ENCODE data around the gene ANO4.
"Not testable (repeated sequence)": the region's sequence is repeated elsewhere in the genome, so short reads cannot be mapped to it uniquely, and the experiment has no call there.

Gene ANO4

DNA sequence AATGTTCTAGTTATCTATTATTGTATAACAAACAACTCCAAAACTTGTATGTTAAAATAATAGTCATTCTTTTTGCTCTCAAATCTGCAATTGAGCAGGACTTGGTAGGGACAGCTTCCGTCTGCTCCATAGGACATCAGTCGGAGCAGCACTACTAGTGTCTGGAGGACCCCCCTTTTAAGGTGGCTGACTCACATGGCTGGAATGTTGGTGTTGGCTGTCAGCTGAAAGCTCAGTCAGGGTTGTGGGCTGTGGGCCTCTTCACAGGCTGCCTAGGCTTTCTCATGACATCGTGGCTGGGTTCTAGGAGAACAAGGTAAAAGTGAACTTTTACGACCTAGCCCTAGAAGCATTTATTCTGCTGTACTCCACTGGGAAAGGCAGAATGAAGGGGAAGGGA is 160.6 kb downstream of the ANO4 start:
- no peak for DNase-seq

DNA sequence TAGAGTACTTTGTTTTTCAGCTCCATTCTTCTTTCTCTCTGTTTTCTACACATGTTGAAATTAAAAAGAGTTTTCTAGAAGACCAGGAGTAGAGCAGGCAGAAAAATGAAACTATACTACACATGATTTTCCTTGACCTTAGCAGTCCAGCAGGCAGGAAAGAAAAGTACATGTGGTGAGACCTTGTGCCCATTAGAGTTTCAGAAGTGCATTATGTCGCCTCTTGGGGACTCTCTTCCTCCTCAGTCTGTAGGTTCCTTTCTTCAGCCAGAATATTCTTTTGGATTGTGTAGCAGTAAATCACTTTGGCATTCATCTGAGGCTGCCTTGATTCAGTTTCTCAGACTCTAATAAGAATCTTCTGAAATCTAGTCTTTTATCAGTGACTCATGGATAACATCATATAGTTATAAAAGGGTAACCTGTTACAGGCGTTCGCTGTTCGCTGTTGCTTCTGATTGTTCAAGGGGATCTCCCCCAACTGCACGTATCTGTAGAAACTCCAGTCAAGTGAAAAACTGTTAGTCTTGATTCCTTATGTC is 161.8 kb downstream of the ANO4 start:
- no peak for DNase-seq

DNA sequence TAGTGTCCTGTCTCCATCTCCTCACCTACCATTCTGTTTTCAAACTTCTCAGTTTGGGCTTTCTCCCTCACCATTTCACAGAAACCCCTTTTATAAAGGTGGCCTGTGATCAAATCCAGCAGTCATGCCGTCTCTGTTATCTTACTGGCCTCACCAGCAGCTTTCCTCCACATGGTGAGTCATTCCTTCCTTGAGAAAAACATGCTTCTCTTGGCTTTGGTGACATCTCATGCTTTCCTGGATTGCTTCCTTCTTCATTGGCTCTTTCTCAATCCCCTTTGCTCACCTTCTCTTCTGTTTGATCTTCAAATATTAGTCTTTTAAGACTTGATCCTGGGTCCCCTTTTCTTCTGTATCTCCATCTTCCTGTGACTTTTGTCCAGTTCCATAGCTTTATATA is 164.9 kb downstream of the ANO4 start:
- DNase-seq, result no peak

DNA sequence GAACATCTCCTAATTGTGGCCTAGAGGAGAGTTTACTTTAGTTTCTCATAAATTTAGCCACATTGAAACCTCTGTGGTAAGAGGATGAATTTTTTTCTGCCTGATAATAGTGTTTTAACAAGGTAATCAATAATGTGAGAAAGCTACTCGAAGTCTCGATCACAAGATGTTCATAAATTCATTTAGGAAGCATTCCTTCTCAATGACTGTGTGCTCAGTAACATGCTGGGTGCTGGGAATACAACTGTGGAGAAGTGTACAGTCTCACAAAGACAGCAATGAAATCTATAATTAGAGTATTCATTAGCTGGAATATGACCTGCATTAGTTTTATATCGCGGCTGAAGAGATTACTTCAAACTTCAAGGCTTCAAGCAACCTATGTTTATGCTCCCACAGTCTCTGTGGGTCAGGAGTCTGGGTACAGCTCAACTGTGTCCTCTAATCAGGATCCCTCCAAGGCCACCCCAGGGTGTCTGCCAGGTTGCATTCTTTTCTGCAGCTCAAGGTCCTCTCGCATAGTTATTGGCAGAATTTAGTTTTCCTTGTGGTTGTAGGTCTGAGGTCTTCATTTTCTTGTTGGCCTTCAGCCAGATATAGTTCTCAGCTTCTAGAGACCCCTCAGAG is 167.6 kb downstream of the ANO4 start:
- no peak for DNase-seq

DNA sequence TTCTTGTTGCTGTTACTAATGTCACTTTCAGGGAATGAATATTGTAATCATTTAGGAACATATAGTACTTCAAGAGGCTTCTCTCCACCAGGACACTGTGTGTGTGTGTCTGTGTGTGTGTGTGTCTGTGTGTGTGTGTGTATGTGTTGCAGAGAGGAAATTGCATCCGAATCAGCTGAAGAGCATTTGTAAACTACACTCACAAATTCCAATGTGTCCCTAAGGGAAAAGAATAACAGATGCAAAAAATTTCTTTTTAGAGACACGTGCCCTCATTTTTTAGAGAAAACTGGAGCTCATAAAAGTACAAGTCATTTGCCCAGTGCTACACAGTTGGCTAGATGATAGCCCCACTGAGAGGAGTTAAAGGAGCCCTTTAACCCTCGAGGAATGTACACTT is 168.8 kb downstream of the ANO4 start:
- DNase-seq, result no peak

DNA sequence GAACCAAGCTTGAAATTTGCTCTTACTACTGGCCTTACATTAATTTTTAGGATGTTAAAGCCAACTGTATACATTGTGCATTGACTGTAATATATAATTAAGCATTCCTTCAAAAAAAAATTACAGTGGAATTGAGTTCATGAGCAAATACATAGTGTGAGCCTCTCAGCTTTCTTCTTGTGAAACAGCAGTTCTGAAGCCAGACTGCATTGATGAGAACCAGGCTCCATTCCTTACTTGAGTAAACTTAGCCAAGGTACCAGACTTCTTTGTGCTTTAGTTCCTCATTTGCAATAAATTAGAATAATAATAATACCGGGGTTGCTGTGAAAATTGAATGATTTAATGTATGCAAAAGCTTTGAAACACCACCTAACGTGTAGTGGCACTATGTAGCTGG is 169.5 kb downstream of the ANO4 start:
- no peak for DNase-seq

DNA sequence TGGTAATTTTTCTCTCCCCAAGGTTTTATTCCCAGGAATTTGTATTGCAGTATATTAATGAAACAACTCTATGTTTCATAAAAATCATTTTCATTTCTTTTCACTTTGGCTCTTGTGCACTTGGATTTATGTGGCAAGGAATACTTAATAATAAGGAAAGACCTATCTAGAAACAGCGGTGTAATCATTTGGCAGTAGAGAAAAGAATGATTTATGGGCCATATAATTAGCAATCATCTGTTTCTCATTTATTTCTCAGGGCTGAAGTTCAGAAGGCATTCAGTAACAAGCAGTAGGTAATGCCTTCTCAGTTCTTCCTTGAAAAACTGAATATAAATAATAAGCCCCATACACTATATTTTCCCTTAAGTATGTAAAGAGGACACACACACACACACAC is 172.6 kb downstream of the ANO4 start:
- DNase-seq, result no peak

DNA sequence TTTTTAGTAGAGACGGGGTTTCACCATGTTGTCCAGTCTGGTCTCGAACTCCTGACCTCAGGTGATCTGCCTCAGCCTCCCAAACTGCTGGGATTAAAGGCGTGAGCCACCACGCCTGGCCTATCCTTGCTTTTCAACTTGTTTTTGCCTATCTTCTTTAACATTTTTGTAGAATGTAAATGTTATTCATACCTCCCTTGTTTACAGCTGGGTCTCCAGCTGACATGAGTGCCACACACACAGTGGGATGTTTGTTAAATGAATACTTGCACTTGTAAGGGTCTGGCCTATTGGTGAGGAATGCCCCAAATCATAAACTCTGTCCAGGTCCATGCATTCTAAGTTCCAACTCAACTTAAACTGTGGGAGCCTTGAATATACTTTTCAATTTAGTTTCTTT is 176.3 kb downstream of the ANO4 start:
- DNase-seq, result no peak

DNA sequence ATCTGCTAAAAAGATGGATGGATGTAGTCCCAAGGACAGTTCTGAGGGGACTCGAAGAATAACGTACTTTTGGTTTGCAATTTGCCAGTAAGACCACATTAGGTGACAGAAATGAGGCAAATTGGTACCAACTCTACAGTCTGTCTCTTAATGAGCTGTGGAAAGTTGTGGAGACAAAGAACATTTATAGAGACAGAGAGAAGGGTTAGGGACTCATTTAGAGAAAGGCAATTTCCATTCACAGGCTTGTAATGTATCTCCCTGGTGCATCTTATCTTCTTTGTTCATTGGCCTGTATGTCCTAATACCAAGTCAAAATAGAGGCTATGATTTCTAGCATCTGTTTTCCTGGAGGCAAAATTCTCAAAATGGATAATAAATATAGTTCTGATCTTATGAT is 177.5 kb downstream of the ANO4 start:
- DNase-seq, result no peak

DNA sequence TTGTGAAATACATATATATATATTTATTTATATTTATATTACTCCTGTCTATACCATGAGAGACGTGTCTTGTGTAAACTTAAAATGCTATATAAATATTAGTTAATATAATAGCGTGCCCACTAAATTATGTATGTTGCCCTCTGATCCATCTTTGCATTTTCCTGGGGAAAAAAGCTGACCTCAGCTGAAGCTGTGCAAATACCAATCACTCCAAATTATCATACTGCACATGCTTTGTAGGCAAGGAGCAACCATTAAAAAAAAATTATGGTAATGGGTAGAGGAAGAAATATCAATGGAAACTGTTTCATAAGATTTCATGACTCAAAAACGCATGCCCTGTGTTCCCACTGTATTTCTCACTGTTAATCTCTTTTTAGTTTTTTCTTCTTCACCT is 179.8 kb downstream of the ANO4 start:
- DNase-seq, result no peak

DNA sequence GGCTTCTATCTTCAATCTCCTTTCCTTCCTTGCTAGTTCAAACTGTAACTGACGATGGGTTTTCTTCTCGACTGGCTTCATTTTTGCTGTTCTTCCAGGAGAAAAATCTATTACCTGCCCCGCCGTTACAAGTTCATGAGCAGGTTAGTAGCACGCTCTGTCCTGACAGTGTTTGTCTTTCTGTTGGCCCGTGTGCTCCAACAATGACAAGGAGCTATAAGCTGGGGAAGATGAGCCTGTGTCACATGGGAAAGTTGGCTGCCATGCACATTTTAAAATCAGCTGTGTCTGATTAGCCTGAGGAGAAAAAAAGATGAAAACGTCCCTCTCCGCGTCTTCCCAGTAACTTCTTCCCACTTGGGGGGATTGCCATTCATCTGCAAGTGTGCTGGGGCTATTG is 180.2 kb downstream of the ANO4 start:
- DNase-seq, result no peak

DNA sequence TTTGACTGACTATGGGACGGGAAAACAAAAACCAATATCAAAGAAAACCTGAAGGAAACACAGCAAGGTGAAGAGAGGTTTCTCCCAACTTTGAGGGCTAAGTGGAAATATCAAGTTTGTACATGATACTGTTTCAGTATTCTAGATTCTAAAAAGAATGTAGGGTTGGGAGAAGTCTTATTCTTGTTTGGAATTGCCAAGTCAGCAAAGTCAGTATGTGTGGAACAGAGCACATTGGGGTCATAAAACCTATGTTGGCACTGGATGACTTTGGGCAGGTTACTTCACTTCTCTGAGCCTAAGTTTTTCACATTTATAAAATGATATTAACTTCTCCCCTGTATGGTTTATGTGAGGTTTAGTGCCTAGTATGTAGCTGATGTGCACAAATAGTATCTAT is 182.2 kb downstream of the ANO4 start:
- DNase-seq, result no peak

DNA sequence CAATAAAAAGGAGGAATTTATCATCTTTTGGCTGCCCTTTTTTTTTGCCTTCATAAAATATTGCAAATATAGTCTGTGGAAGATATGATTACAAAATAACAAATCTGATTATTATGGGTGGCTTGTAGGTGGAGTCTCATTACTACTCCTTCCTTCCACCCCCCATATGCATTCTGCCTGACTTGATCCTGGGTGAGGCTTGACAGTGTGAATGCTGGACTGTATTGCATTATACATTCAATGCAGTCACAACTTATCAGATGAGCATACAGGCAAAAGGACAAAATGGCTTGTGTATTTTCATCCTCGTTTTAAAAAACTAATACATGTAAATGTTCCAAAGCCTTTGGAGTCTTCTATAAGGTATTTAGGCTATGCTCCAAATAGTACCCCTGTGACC is 186.3 kb downstream of the ANO4 start:
- no peak for DNase-seq

DNA sequence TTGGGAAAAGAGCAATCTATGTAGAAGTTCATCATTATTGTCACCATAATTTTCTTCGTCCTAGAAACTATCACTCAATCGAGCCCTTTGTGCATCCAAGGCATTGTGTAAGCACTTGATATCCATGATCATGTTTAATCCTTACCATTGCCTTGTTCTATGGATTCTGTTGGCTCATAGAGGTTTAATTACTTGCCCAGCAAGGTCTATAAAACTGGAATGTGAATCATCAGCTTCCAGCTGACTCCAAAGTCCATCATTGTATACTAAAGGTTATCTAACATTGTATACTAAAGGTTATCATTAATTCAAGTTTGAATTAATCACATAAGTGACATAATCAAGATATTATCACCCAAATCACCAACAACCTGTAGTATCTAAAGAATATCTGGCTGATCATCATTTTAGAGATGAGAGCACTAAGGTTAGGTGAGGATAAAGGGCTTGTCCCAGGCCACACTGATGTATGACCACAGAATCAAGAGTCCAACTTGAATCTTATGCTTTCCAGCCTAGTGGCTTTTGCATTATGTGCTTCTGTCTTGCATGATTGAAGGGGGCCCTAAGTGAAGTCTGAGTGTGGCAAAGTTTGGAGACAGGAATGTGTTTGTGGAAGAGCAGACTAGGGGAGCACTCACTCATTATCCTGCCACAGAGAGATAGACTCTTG is 188.1 kb downstream of the ANO4 start:
- no peak for DNase-seq

DNA sequence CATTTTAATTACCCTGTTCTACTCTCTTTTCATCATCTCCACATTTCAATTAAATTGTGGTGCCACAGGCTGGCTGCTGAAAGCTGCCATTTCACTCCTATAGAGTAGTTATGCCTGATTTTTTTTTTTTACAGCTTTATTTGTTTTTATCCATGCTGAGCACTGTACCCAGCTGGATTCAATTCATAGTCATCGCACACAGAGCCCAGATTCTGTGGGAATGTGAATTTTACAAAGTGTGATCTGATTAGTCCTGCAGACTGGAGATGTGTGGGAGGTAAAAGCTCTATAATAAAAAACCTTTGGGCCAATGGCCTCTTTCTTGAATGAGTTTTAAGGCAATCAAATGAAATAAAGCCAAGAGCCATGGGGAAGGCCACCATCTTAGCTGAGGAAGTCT is 190.2 kb downstream of the ANO4 start:
- DNase-seq, result no peak

DNA sequence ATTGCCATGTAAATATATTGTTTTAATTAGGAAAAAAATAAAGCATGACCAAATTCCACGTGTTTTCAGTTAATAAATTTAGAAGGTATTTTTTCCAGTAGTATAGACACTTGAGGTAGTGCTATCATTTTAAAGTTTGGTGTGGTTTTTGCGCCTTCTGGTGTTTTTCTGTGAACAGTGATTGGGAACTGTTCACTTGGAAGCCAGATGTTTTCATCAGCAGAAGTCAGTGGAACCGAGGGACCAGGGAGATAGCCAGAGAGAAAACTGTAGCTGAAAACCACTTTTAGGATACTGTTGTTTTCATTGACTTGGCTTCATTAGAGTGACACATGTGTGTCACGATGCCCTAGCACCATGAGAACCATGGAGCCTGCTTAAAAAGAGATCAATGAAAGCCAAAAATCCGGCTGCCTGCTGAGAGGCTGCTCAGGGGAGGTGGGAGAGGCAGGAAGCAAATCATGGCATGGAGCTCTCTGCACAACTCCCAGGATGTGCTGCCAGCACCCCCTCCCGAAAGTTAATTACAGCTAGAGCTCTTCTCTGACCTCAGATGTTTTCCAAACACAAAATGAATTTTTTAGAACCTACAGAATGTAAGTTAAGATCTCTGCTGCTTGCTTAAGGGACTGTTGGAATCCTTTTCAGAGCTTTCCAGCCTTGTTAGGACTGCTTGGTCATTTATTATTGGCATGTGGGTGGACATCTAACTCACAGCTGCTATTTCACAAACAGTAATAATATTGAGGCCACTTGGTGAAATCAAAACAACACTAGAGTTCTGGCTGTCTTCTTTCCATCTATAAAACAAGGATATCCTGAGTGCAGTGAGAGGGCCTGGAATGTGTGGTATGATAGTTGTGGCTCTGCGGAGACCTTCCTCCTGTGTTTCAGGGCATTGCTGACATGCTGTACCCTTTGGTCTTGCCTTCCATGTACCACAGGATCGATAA is 192.3 kb downstream of the ANO4 start:
- DNase-seq, result no peak

DNA sequence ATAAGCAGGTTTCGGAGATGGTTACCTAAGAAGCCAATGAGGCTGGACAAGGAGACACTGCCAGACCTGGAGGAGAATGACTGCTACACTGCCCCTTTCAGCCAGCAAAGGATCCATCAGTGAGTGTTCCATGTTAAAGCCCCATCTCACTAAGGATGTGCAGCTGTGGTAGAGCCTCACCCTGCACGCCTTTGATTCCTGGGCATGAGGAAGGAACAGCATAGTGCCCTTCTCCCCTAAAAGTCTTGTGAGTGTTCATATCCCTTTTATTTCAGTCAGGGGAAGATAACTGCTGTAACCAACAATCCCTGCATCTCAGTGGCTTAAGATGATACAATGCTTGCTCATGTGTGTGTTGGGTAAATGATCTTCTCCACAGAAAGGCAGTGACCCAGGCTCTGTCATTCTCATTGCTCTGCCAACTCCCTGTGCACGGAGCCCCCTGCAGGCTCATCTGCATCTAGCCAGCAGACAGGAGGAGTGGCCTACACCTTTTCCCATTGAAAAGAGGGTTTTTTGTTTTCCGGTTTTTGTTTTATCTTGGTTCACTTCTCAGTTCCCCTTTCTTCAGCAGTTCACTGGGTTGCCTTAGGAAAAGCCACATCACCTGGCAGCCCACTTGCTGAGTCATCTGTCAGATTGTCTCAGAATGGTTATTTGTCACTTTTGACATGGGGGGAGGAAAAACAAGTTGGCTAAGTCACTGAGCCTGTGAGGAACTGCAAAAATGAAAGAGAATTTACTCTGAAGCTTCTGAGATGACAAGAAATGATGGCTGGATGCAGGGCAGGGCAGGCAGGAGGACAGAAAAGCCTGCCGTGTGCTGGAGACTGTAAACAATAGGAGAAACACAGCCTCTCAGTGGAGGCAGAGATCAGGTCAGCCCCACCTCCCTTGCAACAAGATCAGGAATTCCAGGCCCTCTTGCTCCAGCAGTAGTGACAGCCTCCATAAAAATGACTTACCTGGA is 193.3 kb downstream of the ANO4 start:
- peak; percentile 10 for DNase-seq

DNA sequence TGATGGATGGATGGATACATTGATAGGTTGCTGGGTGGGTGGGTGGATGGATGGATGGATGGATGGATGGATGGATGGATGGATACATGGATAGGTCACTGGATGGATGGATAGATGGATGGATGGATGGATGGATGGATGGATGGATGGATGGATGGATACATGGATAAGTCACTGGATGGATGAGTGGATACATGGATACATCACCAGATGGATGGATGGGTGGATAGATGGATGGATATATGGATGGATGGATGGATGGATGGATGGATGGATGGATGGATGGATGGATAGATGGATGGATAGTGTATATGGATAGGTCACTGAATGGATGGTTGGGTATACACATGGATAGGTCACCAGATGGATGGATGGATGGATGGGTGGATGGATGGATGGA is 194.9 kb downstream of the ANO4 start:
- DNase-seq, result not testable (repeated sequence)

DNA sequence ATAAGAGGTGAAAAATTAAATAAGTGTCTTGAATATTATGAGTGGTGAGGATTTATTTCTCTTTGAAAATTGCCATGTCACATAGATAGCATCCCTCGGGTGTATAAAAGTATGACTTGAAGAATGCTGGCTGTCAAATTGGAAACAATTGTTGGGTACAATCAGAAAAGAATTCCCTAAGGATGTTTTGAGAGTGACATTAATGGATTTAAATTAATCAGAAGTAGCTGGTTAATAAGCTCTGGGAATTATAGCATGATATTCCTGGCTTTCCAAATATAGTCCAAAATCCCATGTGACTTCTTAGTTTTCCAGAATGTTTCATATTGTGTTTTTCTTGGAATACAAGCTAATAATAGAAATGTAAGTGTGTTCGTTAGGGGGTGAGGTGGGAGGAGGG is 196.5 kb downstream of the ANO4 start:
- no peak for DNase-seq

DNA sequence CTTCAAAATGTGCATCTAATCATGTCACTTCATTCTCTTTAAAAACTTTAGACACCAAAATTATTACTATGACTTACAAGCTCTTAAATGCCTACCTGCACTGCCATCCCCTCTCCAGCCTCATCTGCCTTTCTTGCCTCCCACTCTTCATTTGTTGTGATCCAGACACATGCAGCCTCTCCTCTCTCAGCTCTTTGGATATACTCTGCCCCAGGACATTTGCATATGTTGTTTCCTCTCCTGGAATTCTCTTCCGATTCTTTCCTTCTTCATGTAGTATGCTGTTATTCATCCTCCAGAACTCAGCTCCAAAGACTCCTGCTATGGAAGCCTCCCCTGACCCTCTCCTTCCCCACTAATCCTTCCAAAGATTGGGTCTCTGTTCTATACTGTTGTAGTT is 197.6 kb downstream of the ANO4 start:
- no peak for DNase-seq

DNA sequence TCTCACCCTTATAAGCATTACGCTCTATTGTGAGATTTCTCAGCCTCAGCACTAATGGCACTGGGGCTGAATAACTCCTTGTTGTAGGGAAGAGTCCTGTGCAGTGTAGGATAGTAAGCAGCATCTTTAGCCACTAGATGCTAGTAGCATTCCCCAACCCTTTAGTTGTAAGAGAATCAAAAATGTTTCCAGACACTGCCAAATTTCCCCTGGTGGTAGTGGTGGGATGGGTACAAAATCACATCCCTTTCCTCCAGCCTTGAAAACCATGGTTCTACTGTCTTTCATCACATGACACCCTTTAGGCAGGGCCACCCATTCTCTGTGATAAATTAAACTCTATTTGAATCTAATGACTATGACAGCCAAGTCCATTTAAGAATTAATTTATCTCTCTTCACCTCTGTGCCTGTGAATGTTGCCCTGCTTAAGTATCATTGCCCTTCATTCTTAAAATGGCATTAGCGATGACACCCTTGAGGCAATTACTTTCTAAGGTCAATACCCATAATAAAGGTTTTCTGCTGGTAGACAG is 199.4 kb downstream of the ANO4 start:
- DNase-seq, result no peak

DNA sequence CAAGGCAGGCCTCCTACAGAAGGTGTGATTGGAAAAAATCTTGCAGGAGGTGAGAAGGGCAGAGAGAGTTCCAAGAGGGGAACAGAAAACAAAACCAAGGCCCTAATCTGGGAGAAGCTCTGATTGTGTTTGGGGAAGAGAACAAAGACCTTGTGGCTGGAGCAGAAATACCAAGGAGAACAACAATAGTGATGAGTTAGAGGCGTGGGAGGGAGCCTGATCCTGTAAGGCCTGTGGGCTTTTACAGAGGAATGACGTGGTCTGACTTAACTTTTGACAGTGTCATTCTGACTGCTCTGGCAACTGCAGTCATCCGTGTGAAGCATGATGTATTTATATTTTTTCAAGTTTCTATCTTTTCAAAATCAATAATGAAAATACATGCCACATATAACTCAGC is 200.6 kb downstream of the ANO4 start:
- DNase-seq, result no peak

Measured in stimulated activated CD4-positive, alpha-beta T cell treated with anti-CD3 and anti-CD28 coated beads, Interleukin-15, amount 100 ng/mL, for 24 hours (primary cell).